ENCODE data around the gene RIF1. TPM values are rescaled to one million over a fixed set of nuclear protein-coding genes. Genes with fewer than 3 reads are reported as not detected.

Gene RIF1, protein sequence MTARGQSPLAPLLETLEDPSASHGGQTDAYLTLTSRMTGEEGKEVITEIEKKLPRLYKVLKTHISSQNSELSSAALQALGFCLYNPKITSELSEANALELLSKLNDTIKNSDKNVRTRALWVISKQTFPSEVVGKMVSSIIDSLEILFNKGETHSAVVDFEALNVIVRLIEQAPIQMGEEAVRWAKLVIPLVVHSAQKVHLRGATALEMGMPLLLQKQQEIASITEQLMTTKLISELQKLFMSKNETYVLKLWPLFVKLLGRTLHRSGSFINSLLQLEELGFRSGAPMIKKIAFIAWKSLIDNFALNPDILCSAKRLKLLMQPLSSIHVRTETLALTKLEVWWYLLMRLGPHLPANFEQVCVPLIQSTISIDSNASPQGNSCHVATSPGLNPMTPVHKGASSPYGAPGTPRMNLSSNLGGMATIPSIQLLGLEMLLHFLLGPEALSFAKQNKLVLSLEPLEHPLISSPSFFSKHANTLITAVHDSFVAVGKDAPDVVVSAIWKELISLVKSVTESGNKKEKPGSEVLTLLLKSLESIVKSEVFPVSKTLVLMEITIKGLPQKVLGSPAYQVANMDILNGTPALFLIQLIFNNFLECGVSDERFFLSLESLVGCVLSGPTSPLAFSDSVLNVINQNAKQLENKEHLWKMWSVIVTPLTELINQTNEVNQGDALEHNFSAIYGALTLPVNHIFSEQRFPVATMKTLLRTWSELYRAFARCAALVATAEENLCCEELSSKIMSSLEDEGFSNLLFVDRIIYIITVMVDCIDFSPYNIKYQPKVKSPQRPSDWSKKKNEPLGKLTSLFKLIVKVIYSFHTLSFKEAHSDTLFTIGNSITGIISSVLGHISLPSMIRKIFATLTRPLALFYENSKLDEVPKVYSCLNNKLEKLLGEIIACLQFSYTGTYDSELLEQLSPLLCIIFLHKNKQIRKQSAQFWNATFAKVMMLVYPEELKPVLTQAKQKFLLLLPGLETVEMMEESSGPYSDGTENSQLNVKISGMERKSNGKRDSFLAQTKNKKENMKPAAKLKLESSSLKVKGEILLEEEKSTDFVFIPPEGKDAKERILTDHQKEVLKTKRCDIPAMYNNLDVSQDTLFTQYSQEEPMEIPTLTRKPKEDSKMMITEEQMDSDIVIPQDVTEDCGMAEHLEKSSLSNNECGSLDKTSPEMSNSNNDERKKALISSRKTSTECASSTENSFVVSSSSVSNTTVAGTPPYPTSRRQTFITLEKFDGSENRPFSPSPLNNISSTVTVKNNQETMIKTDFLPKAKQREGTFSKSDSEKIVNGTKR (N-terminal part only)
- total RNA-seq (10 to 100 TPM; 39.8 to 74.0 (median 66.7) TPM), polyA plus RNA-seq (10 to 100 TPM; 26.3 to 37.4 TPM), total RNA-seq (164 reads per million, percentile 91 among the genes with 10 or more reads in this experiment)

DNA sequence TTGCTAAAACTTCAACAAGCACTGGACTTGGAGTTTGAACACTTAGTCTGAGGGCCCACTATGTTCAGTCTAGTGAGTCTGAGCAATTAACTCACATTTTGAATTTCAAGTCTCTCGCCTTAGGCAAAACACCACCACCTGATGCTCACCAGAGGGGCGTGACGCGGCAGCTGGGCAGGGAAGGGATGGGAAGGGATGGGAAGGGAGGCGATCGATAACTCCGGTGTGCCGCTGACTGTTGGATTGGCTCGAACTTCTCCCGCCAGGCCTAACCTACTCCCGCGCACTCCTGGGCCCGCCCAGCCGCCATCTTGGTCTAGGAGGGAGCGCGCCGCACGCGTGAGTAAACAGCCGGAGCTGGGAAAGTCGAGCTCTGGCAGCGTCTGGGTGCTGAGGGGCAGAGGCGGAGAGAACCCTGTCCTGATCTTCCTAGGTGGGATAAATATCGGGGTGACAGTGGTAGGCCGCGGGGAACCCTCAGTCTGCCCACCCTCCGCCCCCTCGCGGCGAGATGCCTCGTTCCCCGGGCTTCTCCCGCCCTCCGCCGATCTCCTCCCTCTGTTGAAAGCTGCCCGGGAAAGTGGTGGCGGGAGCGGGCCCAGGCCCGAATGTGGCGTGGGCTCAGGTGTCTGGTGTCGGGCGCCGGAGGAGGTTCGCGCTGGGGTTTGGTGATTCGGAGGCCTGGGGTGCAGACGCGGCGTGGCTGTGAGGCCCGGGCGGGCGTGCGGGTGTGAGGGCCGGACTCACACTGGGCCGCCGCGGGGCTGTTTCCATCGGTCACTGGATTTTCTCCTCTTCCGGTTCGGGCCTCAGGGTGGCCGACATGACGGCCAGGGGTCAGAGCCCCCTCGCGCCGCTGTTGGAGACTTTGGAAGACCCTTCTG, at the start of gene RIF1:
TSS of gene RIF1 (plus strand) at position 302 of the 884 bp plus-strand sequence. CDS start at position 824, 522 bp downstream.
- POLR2A ChIA-PET: interaction anchor here (0.7 to 2.2 kb wide), 8 partner anchors 11 to 1823 kb away, joined by 3 to 9 read pairs (median 6); partner anchors contain the start of genes NMI and RBM43
- peaks cover 0 to 3% (median 0%) of the 10 kb centered on the region in 5 donors for H3K27me3 Mint-ChIP-seq

DNA sequence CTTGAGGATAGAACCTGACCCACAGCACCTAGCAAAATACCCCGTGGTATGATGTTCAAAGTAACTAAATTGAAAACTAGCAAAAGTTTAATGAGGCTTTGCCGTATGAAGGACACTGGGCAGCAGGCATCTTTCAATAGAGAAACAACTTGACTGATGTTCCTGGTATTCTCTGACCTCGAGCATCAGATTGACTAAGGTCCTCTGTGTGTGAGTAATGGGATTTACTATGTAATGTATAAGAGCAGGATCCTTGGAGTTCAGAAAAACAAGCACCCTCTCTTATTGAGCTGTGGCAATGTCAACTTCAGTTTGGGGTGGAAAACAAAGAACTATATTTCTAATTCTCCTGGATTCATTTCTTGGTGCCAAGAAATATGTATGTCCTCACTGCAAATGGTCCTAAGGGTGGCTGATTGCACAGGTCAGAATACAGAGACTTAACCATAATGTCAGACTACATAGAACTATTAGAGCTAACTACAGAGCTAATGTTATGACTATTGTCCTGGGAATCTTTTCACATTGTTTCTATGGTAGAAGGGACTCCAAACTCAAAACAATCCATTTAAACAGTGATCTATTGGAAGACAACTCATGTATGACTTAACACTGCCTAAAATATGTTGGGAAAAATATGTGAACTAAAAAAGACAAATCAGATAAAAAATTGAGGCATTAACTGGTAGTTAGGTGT, 47.9 kb upstream of the RIF1 start:
- H3K4me1 Mint-ChIP-seq: peaks cover 0 to 3% (median 0%) of the 10 kb centered on the region in 7 donors
- no peaks in the 10 kb centered on the region for H3K27me3 ChIP-seq (ENCODE audit: control insufficient read depth in 2 of 2, insufficient read depth in 2 of 2, low read length in 2 of 2)
- no peak overlapping the region for H3K27ac ChIP-seq (ENCODE audit: low read depth, low read length)
- DNase-seq (no peak), ATAC-seq (no peak)
- ChIA-PET POLR2A (no interaction called here), CTCF (interaction anchor here (0.6 kb wide), 1 partner anchor 677 kb away, joined by 3 read pairs; no protein-coding TSS in a partner anchor)
- no peaks in the 10 kb centered on the region for H3K9me3 ChIP-seq (ENCODE audit: control insufficient read depth in 2 of 3, low read length in 3 of 3)
- intact Hi-C loops (cut with micrococcal nuclease): no loop called here
- H3K36me3 Mint-ChIP-seq: no peaks in the 10 kb centered on the region
- H3K27me3 Mint-ChIP-seq: peaks cover 0 to 19% (median 7%) of the 10 kb centered on the region in 5 donors
- no peak overlapping the region for H3K4me3 Mint-ChIP-seq
- H3K9me3 Mint-ChIP-seq: peaks cover 0 to 1% (median 0%) of the 10 kb centered on the region in 11 donors
- no peaks in the 10 kb centered on the region for H3K36me3 ChIP-seq (ENCODE audit: control insufficient read depth in 2 of 3, insufficient read depth in 3 of 3, low read length in 3 of 3)
- H3K4me3 ChIP-seq (ENCODE audit: low read length): no peak overlapping the region
- H3K27ac Mint-ChIP-seq: no peak overlapping the region
- no peaks in the 10 kb centered on the region for H3K4me1 ChIP-seq (ENCODE audit: control insufficient read depth in 2 of 2, insufficient read depth in 2 of 2, low read length in 2 of 2)

More for the DNA sequence above, at the start of gene RIF1:
- Histone ChIP-seq H3K27ac (ENCODE audit: low read depth, low read length) (peak within 1 kb of the TSS; percentile 89), H3K36me3 (ENCODE audit: control insufficient read depth in 2 of 3, insufficient read depth in 3 of 3, low read length in 3 of 3) (peaks cover 0 to 23% (median 0%) of the 10 kb centered on the region in 3 experiments), H3K9me3 (ENCODE audit: control insufficient read depth in 2 of 3, low read length in 3 of 3) (no peaks in the 10 kb centered on the region), H3K4me3 (ENCODE audit: low read length) (peak within 1 kb of the TSS; percentile 73), H3K27me3 (ENCODE audit: control insufficient read depth in 2 of 2, insufficient read depth in 2 of 2, low read length in 2 of 2) (no peaks in the 10 kb centered on the region), H3K4me1 (ENCODE audit: control insufficient read depth in 2 of 2, insufficient read depth in 2 of 2, low read length in 2 of 2) (peaks cover 6 to 14% of the 10 kb centered on the region in 2 donors)
- DNase-seq (peak; percentile 65 to 78 (median 69)), ATAC-seq (peak; percentile 95)
- CTCF ChIA-PET: interaction anchor here (0.8 to 1.4 kb wide), 2 partner anchors 12 to 149 kb away, joined by 4 to 7 read pairs; partner anchors contain the start of gene RBM43
- Mint-ChIP-seq H3K9me3 (peaks cover 0 to 4% (median 0%) of the 10 kb centered on the region in 11 donors), H3K36me3 (peaks cover 0 to 17% (median 3%) of the 10 kb centered on the region in 5 donors), H3K27ac (peak within 1 kb of the TSS; percentile 88 to 98 (median 95)), H3K4me3 (peak within 1 kb of the TSS; percentile 91 to 99 (median 96)), H3K4me1 (peaks cover 12 to 43% (median 35%) of the 10 kb centered on the region in 7 donors)
- intact Hi-C loops (cut with micrococcal nuclease): loop anchor here (1.0 to 5.0 kb wide), 8 partner anchors 13 to 1823 kb away; partner anchors contain the start of genes ARL6IP6 (in 2 of the 2), MMADHC (in 2 of the 2), NMI (in 2 of the 2) and RBM43 (in 2 of the 2)

DNA sequence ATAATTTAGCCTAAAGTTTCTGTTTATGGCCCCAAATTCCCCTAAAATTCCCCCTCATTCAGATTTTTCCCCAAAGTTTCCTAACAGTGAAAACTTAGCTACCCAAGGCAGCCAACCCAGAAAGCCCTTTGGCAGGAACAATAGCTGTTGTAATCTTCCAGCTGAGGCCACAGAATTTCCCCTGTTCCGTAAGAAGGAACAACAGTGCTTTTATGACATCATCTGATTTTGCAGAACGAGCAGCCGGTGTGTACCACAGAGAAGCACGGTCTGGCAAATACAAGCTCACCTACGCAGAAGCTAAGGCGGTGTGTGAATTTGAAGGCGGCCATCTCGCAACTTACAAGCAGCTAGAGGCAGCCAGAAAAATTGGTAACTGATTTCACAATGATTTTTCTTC, 46.0 kb upstream of the RIF1 start:
- peaks cover 0 to 8% (median 0%) of the 10 kb centered on the region in 11 donors for H3K9me3 Mint-ChIP-seq
- H3K27me3 ChIP-seq (ENCODE audit: control insufficient read depth in 2 of 2, insufficient read depth in 2 of 2, low read length in 2 of 2): no peaks in the 10 kb centered on the region
- H3K27me3 Mint-ChIP-seq: peaks cover 0 to 8% (median 7%) of the 10 kb centered on the region in 5 donors
- intact Hi-C loops (cut with micrococcal nuclease): no loop called here
- no peak overlapping the region for H3K27ac ChIP-seq (ENCODE audit: low read depth, low read length)
- H3K9me3 ChIP-seq (ENCODE audit: control insufficient read depth in 2 of 3, low read length in 3 of 3): no peaks in the 10 kb centered on the region
- H3K4me1 Mint-ChIP-seq: peaks cover 0 to 1% (median 0%) of the 10 kb centered on the region in 7 donors
- DNase-seq (peak in 1 of 9 donors; percentile 8), ATAC-seq (peak; percentile 80)
- no peak overlapping the region for H3K4me3 ChIP-seq (ENCODE audit: low read length)
- no peaks in the 10 kb centered on the region for H3K36me3 Mint-ChIP-seq
- no peaks in the 10 kb centered on the region for H3K36me3 ChIP-seq (ENCODE audit: control insufficient read depth in 2 of 3, insufficient read depth in 3 of 3, low read length in 3 of 3)
- CTCF ChIA-PET: no interaction called here
- POLR2A ChIA-PET: no interaction called here
- no peaks in the 10 kb centered on the region for H3K4me1 ChIP-seq (ENCODE audit: control insufficient read depth in 2 of 2, insufficient read depth in 2 of 2, low read length in 2 of 2)
- H3K4me3 Mint-ChIP-seq: no peak overlapping the region
- H3K27ac Mint-ChIP-seq: no peak overlapping the region

DNA sequence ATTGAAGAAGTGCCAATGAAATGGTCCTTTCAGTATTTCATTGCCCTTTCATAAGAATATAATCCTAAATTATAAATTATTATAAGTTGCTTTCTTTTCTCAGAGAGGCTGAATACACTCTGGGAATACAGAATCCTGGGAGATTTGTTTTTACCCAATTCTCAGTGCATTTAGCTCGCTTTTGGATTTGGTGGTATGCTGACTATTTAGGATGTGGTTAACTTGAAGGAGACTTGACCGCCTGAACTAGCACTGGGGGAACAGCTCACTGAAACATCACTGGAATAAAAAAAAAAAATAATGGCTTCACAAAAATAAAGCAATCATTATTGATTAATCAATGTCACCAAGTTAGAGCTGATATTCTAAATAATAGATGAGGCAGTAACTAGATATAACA, 42.1 kb upstream of the RIF1 start:
- ATAC-seq (no peak), DNase-seq (no peak)
- Histone ChIP-seq H3K27me3 (ENCODE audit: control insufficient read depth in 2 of 2, insufficient read depth in 2 of 2, low read length in 2 of 2) (no peaks in the 10 kb centered on the region), H3K4me1 (ENCODE audit: control insufficient read depth in 2 of 2, insufficient read depth in 2 of 2, low read length in 2 of 2) (no peaks in the 10 kb centered on the region), H3K4me3 (ENCODE audit: low read length) (no peak overlapping the region), H3K9me3 (ENCODE audit: control insufficient read depth in 2 of 3, low read length in 3 of 3) (no peaks in the 10 kb centered on the region), H3K36me3 (ENCODE audit: control insufficient read depth in 2 of 3, insufficient read depth in 3 of 3, low read length in 3 of 3) (no peaks in the 10 kb centered on the region), H3K27ac (ENCODE audit: low read depth, low read length) (no peak overlapping the region)
- no peak overlapping the region for H3K4me3 Mint-ChIP-seq
- H3K9me3 Mint-ChIP-seq: peaks cover 0 to 8% (median 0%) of the 10 kb centered on the region in 11 donors
- H3K4me1 Mint-ChIP-seq: peaks cover 0 to 1% (median 0%) of the 10 kb centered on the region in 7 donors
- ChIA-PET POLR2A (no interaction called here), CTCF (no interaction called here)
- no peak overlapping the region for H3K27ac Mint-ChIP-seq
- intact Hi-C loops (cut with micrococcal nuclease): no loop called here
- H3K36me3 Mint-ChIP-seq: no peaks in the 10 kb centered on the region
- H3K27me3 Mint-ChIP-seq: peaks cover 0 to 11% (median 0%) of the 10 kb centered on the region in 5 donors

DNA sequence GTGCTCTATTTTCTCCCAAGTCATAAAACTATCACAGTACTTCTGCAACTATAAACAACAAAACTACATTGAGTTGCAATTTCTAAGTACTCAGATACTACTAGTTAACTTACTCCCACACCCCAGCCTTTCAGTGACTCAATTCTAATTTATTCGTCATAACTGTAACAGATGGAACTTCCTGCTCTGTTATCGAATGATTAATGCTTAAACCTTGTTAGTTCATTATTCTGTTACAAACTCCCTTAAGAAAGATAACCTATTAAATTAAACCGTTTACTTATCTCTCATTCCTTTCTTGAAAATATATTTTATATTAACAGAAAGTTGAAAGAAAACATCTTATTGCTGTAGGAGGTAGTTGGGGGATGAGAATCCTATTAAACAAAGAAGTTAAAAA, 35.3 kb upstream of the RIF1 start:
- ChIA-PET POLR2A (no interaction called here), CTCF (no interaction called here)
- Histone ChIP-seq H3K27ac (ENCODE audit: low read depth, low read length) (no peak overlapping the region), H3K9me3 (ENCODE audit: control insufficient read depth in 2 of 3, low read length in 3 of 3) (no peaks in the 10 kb centered on the region), H3K36me3 (ENCODE audit: control insufficient read depth in 2 of 3, insufficient read depth in 3 of 3, low read length in 3 of 3) (no peaks in the 10 kb centered on the region), H3K27me3 (ENCODE audit: control insufficient read depth in 2 of 2, insufficient read depth in 2 of 2, low read length in 2 of 2) (no peaks in the 10 kb centered on the region), H3K4me1 (ENCODE audit: control insufficient read depth in 2 of 2, insufficient read depth in 2 of 2, low read length in 2 of 2) (peaks cover 0 to 5% of the 10 kb centered on the region in 2 donors), H3K4me3 (ENCODE audit: low read length) (no peak overlapping the region)
- ATAC-seq: no peak
- H3K27ac Mint-ChIP-seq: no peak overlapping the region
- H3K4me1 Mint-ChIP-seq: peaks cover 0 to 8% (median 5%) of the 10 kb centered on the region in 7 donors
- peaks cover 0 to 7% (median 0%) of the 10 kb centered on the region in 5 donors for H3K27me3 Mint-ChIP-seq
- no peaks in the 10 kb centered on the region for H3K36me3 Mint-ChIP-seq
- intact Hi-C loops (cut with micrococcal nuclease): no loop called here
- peaks cover 0 to 1% (median 0%) of the 10 kb centered on the region in 11 donors for H3K9me3 Mint-ChIP-seq
- H3K4me3 Mint-ChIP-seq: no peak overlapping the region
- no peak for DNase-seq
